ENCODE measurements around the gene TMEM161A.

DNA sequence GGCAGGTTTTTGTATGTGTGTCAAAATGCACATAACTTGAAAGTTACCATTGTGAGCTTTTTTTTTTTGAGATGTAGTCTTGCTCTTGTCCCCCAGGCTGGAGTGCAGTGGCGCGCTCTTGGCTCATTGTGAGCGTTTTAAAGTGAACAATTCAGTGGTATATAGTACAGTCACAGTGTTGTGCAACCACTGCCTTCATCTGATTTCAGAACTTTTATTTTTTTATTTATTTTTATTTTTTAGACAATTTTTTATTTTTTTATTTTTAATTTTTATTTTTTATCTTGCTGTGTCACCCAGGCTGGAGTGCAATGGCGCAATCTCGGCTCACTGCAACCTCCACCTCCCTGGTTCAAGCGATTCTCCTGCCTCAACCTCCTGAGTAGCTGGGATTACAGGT lies 59.5 kb downstream of the TMEM161A start:
- TF ChIP-seq POLR2A (IDR thresholded peaks at IDR 0.05): no peak
- TF ChIP-seq CTCF (IDR thresholded peaks at IDR 0.05): no peak
- TF ChIP-seq POLR2AphosphoS5 (IDR thresholded peaks at IDR 0.05; ENCODE audit: insufficient read depth in 1 of 2, low read depth in 1 of 2): no peak
